Liver (tissue), 9 donors: ENCODE data around the gene CNTN1. TPM values are rescaled to one million over a fixed set of nuclear protein-coding genes. Genes with fewer than 3 reads are reported as not detected.

Experiments
- DNase-seq: peaks from one replicate; pipeline ENCODE4 v3.0.0-alpha.2; 2017; ENCODE audit warnings: low spot score
- H3K27ac ChIP-seq, 2 donors: one replicate each; pipeline ENCODE4 v1.7.0; 2013; ENCODE audit warnings: inconsistent platforms in 2 of 2, low read length in 2 of 2, control low read depth in 1 of 2, low read depth in 1 of 2, mild to moderate bottlenecking in 1 of 2
- H3K27me3 ChIP-seq, 4 donors: one replicate each; pipeline versions ENCODE4 v1.6.1 to v1.7.0; 2013; ENCODE audit warnings: low read length in 3 of 4, inconsistent platforms in 1 of 4, mild to moderate bottlenecking in 1 of 4, moderate library complexity in 1 of 4; ENCODE audit not compliant: control insufficient read depth in 4 of 4, insufficient read depth in 4 of 4
- H3K36me3 ChIP-seq, 4 donors: one replicate each; pipeline versions ENCODE4 v1.6.1 to v1.7.0; 2013; ENCODE audit warnings: low read length in 3 of 4, mild to moderate bottlenecking in 3 of 4, low read depth in 1 of 4, moderate library complexity in 1 of 4; ENCODE audit not compliant: control insufficient read depth in 4 of 4, insufficient read depth in 3 of 4
- H3K4me1 ChIP-seq, 4 donors: one replicate each; pipeline versions ENCODE4 v1.6.1 to v1.7.0; 2013; ENCODE audit warnings: low read length in 3 of 4, mild to moderate bottlenecking in 3 of 4, moderate library complexity in 1 of 4; ENCODE audit not compliant: control insufficient read depth in 4 of 4, insufficient read depth in 4 of 4
- H3K4me3 ChIP-seq, 3 donors: one replicate each; pipeline versions ENCODE4 v1.6.1 to v1.7.0; 2013; ENCODE audit warnings: low read length in 3 of 3, control low read depth in 1 of 3, low read depth in 1 of 3, mild to moderate bottlenecking in 1 of 3
- H3K9ac ChIP-seq, 2 donors: one replicate each; pipeline ENCODE4 v1.7.0; 2013; ENCODE audit warnings: low read length in 2 of 2, mild to moderate bottlenecking in 2 of 2, moderate library complexity in 2 of 2, control low read depth in 1 of 2, low read depth in 1 of 2
- H3K9me3 ChIP-seq, 4 donors: one replicate each; pipeline versions ENCODE4 v1.6.1 to v1.7.0; 2013; ENCODE audit warnings: low read length in 3 of 4; ENCODE audit not compliant: control insufficient read depth in 4 of 4
- EGR1 ChIP-seq, 2 donors: IDR thresholded peaks; 2 replicates each; pipeline ENCODE4 v1.6.1; 2016 to 2018; ENCODE audit warnings: antibody characterized with exemption in 2 of 2, low read depth in 2 of 2
- FOXA1 ChIP-seq: IDR thresholded peaks from 2 replicates; pipeline ENCODE4 v1.6.1; 2016; ENCODE audit warnings: antibody characterized with exemption
- FOXA2 ChIP-seq: IDR thresholded peaks from 2 replicates; pipeline ENCODE4 v1.6.1; 2016; ENCODE audit warnings: antibody characterized with exemption
- HNF4G ChIP-seq: IDR thresholded peaks from 2 replicates; pipeline ENCODE4 v1.6.1; 2016; ENCODE audit warnings: antibody characterized with exemption
- JUND ChIP-seq, 2 donors: IDR thresholded peaks; 2 replicates each; pipeline ENCODE4 v1.6.1; 2016; ENCODE audit warnings: antibody characterized with exemption in 2 of 2
- RAD21 ChIP-seq, 2 donors: IDR thresholded peaks; 2 replicates each; pipeline ENCODE4 v1.6.1; 2016; ENCODE audit warnings: antibody characterized with exemption in 2 of 2, mild to moderate bottlenecking in 2 of 2
- RXRA ChIP-seq, 2 donors: IDR thresholded peaks; 2 replicates each; pipeline ENCODE4 v1.6.1; 2017 to 2018; ENCODE audit warnings: antibody characterized with exemption in 2 of 2, mild to moderate bottlenecking in 1 of 2
- SP1 ChIP-seq: IDR thresholded peaks from 2 replicates; pipeline ENCODE4 v1.6.1; 2018; ENCODE audit warnings: antibody characterized with exemption, mild to moderate bottlenecking
- TAF1 ChIP-seq: conservative IDR thresholded peaks from 2 replicates; pipeline ENCODE4 v1.6.1; 2016; ENCODE audit warnings: antibody characterized with exemption, mild to moderate bottlenecking
- YY1 ChIP-seq: IDR thresholded peaks from 2 replicates; pipeline ENCODE4 v1.6.1; 2016; ENCODE audit warnings: antibody characterized with exemption, mild to moderate bottlenecking
- WGBS: extraction: QIAGEN DNeasy Blood & Tissue Kit; methylation state at CpG from one replicate; pipeline ENCODE4 v1.1.7; 2013; 5-methylcytosine and 5-hydroxymethylcytosine counted together
- polyA plus RNA-seq, 2 donors: library from polyadenylated mRNA; stranded (reverse) in 1 of 2; unstranded in 1 of 2; fragments of 200-250 nt in 1 of 2; fragments of >200 nt in 1 of 2; fragmentation: Nextera tagmentation in 1 of 2; extraction: Ambion mirVana in 1 of 2; gene quantifications; one replicate each; pipeline versions ENCODE4 v1.2.1 to v1.2.3, GENCODE V29; 2013 to 2015
- total RNA-seq, 2 donors: library from RNA; depleted of rRNA; stranded (reverse); fragments of >200 nt; gene quantifications; one replicate each; pipeline ENCODE4 v1.2.3, GENCODE V29; 2014
- TF ChIP-seq, protein P1 (sequence below): IDR thresholded peaks from 2 replicates; pipeline ENCODE4 v1.6.1; 2016; ENCODE audit warnings: antibody characterized with exemption
- TF ChIP-seq, protein P2 (sequence below): fragments of 150-350 bp; IDR thresholded peaks from 2 replicates; pipeline ENCODE4 v1.5.1; 2017; ENCODE audit warnings: improper control_type of control experiment, low read depth, low read length; ENCODE audit not compliant: missing input control
- donor health status: healthy.
- donor health status: healthy.
- donor health status: healthy.
- donor health status: healthy.
- donor health status: healthy.

CNTN1 gene
- total and polyA plus RNA-seq, 4 donors, result 0.03 to 1.2 (median 0.43) TPM

DNA sequence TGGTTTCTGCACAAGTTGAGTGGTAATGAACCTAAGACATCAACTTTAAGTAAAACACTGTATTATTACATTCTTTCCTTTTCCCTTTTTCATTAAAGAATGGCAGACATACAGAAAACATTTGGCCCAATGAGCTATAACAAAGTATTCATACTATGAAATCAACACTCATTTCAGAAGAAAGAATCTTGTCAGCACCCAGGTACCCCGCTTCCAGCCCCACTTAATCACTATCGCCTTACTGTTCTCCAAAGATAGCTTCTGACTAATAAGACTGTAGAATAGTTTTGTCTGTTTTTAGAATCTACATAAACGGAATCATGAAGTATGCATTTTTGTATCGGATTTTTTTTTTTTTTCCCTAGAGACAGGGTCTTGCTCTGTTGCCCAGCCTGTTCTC lies 9.5 kb downstream of the CNTN1 start:
- Histone ChIP-seq H3K4me1 (no peaks in the 10 kb centered on the region), H3K36me3 (no peaks in the 10 kb centered on the region), H3K27ac (no peak overlapping the region), H3K4me3 (no peak overlapping the region), H3K9ac (no peak overlapping the region), H3K27me3 (peaks cover 0 to 2% (median 0%) of the 10 kb centered on the region in 4 donors), H3K9me3 (no peaks in the 10 kb centered on the region)
- DNase-seq, result no peak
- TF ChIP-seq, protein P1, sequence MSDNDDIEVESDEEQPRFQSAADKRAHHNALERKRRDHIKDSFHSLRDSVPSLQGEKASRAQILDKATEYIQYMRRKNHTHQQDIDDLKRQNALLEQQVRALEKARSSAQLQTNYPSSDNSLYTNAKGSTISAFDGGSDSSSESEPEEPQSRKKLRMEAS, result no peak
- TF ChIP-seq RAD21 (IDR thresholded peaks at IDR 0.05) (no peak), SP1 (no peak), FOXA1 (no peak)
- WGBS, result 83% methylated on average over 4 of the region's 4 CpGs

DNA sequence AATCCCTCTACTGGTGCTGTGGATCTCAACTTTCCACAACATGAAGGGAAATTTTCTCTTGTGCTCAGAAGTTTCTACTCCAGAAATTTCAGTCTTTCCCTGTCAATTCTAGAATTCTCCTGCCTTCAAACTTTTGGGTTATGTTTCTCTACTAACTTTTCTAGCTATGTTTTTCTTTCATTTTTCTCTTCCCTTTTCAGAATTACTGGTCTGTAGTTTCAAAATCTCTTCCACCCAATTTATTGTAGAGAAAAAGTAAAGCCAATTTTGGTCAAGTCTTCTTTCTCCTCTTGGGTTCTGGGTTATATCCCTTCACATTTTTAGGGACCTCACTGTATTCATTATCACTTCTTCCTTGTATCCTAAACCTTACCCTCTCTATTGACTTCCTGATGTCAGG lies 18.9 kb downstream of the CNTN1 start:
- no peak for DNase-seq
- no peak for TF ChIP-seq YY1
- TF ChIP-seq EGR1 (IDR thresholded peaks at IDR 0.05; ENCODE audit: low read depth in 2 of 2), result no peak
- no peak for TF ChIP-seq HNF4G
- TF ChIP-seq, protein P2, sequence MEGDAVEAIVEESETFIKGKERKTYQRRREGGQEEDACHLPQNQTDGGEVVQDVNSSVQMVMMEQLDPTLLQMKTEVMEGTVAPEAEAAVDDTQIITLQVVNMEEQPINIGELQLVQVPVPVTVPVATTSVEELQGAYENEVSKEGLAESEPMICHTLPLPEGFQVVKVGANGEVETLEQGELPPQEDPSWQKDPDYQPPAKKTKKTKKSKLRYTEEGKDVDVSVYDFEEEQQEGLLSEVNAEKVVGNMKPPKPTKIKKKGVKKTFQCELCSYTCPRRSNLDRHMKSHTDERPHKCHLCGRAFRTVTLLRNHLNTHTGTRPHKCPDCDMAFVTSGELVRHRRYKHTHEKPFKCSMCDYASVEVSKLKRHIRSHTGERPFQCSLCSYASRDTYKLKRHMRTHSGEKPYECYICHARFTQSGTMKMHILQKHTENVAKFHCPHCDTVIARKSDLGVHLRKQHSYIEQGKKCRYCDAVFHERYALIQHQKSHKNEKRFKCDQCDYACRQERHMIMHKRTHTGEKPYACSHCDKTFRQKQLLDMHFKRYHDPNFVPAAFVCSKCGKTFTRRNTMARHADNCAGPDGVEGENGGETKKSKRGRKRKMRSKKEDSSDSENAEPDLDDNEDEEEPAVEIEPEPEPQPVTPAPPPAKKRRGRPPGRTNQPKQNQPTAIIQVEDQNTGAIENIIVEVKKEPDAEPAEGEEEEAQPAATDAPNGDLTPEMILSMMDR, result no peak
- TF ChIP-seq FOXA2, result no peak
- TF ChIP-seq RXRA (IDR thresholded peaks at IDR 0.05), result no peak
- no peak for TF ChIP-seq TAF1
- Histone ChIP-seq H3K4me1 (no peaks in the 10 kb centered on the region), H3K9me3 (no peaks in the 10 kb centered on the region), H3K36me3 (no peaks in the 10 kb centered on the region), H3K4me3 (no peak overlapping the region), H3K27me3 (no peaks in the 10 kb centered on the region), H3K9ac (no peak overlapping the region), H3K27ac (no peak overlapping the region)

DNA sequence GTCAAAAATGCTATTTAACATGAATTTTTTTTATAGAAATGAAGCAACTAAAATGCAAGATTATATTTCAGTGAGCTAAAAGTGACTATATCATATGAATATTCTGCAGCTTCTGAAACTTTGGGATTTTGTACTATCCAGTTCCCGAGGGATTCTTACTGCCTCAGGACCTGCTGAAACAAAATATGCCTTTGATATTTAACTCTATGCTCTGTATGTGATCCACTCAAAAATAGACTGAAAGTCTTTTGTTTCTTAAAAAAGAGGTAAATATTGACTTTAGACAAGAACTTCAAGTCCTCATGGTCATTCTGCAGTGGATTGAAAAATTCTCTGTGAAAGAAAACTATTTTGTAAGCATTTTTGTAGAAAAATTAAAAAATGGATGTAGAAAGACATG lies 22.4 kb downstream of the CNTN1 start:
- Histone ChIP-seq H3K4me3 (no peak overlapping the region), H3K36me3 (no peaks in the 10 kb centered on the region), H3K9ac (no peak overlapping the region), H3K27me3 (no peaks in the 10 kb centered on the region), H3K4me1 (no peaks in the 10 kb centered on the region), H3K9me3 (no peaks in the 10 kb centered on the region), H3K27ac (no peak overlapping the region)
- DNase-seq, result no peak
- no peak for TF ChIP-seq JUND (IDR thresholded peaks at IDR 0.05)
- TF ChIP-seq, protein P2, result no peak
- WGBS, result 39% methylated on average over 1 of the region's 1 CpG
